Naive thymus-derived CD4-positive, alpha-beta T cell (primary cell): ENCODE measurements around the gene GABRB1. TPM values are rescaled to one million over a fixed set of nuclear protein-coding genes. Genes with fewer than 3 reads are reported as not detected.

ENCODE experiments used
- ATAC-seq: fragments of 150-1000 bp; cut with Tn5 transposase; 2 replicates; pipeline ENCODE4 v1.10.0; 2021; ENCODE audit warnings: mild to moderate bottlenecking, moderate library complexity
- CTCF ChIA-PET: fragments of 350-600 bp; sonication (Branson Sonifier 250); formaldehyde crosslinking; loops from one replicate; lab custom pipeline; 2021; ENCODE audit warnings: antibody characterized with exemption; lab: Charles Lee
- POLR2A ChIA-PET: fragments of 350-600 bp; sonication (Branson Sonifier 250); formaldehyde crosslinking; loops from one replicate; lab custom pipeline; 2021; ENCODE audit warnings: antibody characterized with exemption, inconsistent platforms; lab: Charles Lee
- DNase-seq, 9 donors: peaks; one replicate each; pipeline versions ENCODE4 v3.0.0 to v3.0.0-alpha.2; 2020 to 2022; ENCODE audit warnings: mixed read lengths in 1 of 9
- H3K27ac ChIP-seq: one replicate; pipeline ENCODE4 v1.7.0; 2013; ENCODE audit warnings: mild to moderate bottlenecking, low read depth, low read length, moderate library complexity
- H3K27me3 ChIP-seq, 2 donors: one replicate each; pipeline ENCODE4 v1.7.0; 2013; ENCODE audit warnings: low read length in 2 of 2, mild to moderate bottlenecking in 2 of 2, moderate library complexity in 2 of 2; ENCODE audit not compliant: control insufficient read depth in 2 of 2, insufficient read depth in 2 of 2
- H3K36me3 ChIP-seq, 3 experiments: 1 replicate in 2 of 3; 2 replicates in 1 of 3; pipeline ENCODE4 v1.7.0; 2013; ENCODE audit warnings: low read length in 3 of 3, mild to moderate bottlenecking in 3 of 3, moderate library complexity in 1 of 3; ENCODE audit not compliant: insufficient read depth in 3 of 3, control insufficient read depth in 2 of 3
- H3K4me1 ChIP-seq, 2 donors: one replicate each; pipeline ENCODE4 v1.7.0; 2013; ENCODE audit warnings: low read length in 2 of 2, mild to moderate bottlenecking in 2 of 2, moderate library complexity in 1 of 2; ENCODE audit not compliant: control insufficient read depth in 2 of 2, insufficient read depth in 2 of 2
- H3K4me3 ChIP-seq: 2 replicates; pipeline ENCODE4 v1.7.0; 2013; ENCODE audit warnings: mild to moderate bottlenecking, low read length
- H3K9me3 ChIP-seq, 3 experiments: 1 replicate in 2 of 3; 2 replicates in 1 of 3; pipeline ENCODE4 v1.7.0; 2013; ENCODE audit warnings: low read length in 3 of 3; ENCODE audit not compliant: control insufficient read depth in 2 of 3
- H3K27ac Mint-ChIP-seq, 9 donors: one replicate each; pipeline ENCODE4 v1.8.0; 2020 to 2022; ENCODE audit warnings: mixed read lengths in 9 of 9, mild to moderate bottlenecking in 8 of 9, moderate library complexity in 5 of 9, inconsistent platforms in 2 of 9
- H3K27me3 Mint-ChIP-seq, 5 donors: one replicate each; pipeline ENCODE4 v1.8.0; 2021 to 2022; ENCODE audit warnings: mixed read lengths in 5 of 5, mild to moderate bottlenecking in 1 of 5
- H3K36me3 Mint-ChIP-seq, 5 donors: one replicate each; pipeline ENCODE4 v1.8.0; 2020 to 2022; ENCODE audit warnings: mixed read lengths in 5 of 5, mild to moderate bottlenecking in 3 of 5, inconsistent platforms in 1 of 5
- H3K4me1 Mint-ChIP-seq, 7 donors: one replicate each; pipeline ENCODE4 v1.8.0; 2020 to 2022; ENCODE audit warnings: mixed read lengths in 7 of 7, mild to moderate bottlenecking in 3 of 7, inconsistent platforms in 1 of 7
- H3K4me3 Mint-ChIP-seq, 10 donors: one replicate each; pipeline ENCODE4 v1.8.0; 2020 to 2022; ENCODE audit warnings: mild to moderate bottlenecking in 10 of 10, mixed read lengths in 10 of 10, moderate library complexity in 6 of 10, inconsistent platforms in 2 of 10
- H3K9me3 Mint-ChIP-seq, 11 donors: one replicate each; pipeline ENCODE4 v1.8.0; 2020 to 2022; ENCODE audit warnings: mixed read lengths in 11 of 11, mild to moderate bottlenecking in 4 of 11, inconsistent platforms in 1 of 11, moderate library complexity in 1 of 11
- intact Hi-C, 2 donors: fragments of 100-400 bp; cut with micrococcal nuclease; formaldehyde crosslinking; loops; one replicate each; pipeline ENCODE4 v1.15.1; 2023
- polyA plus RNA-seq, 2 donors: library from polyadenylated mRNA; unstranded; fragments of 300-500 nt; fragmentation: Illumina TruSeq; gene quantifications; one replicate each; pipeline ENCODE4 v1.2.3, GENCODE V29; 2021
- total RNA-seq, 6 experiments: library from RNA in 5 of 6; stranded (reverse) in 5 of 6; gene quantifications; 1 replicate in 5 of 6; 2 replicates in 1 of 6; pipeline ENCODE4 v1.2.3 and lab custom pipeline; 2021 to 2026

The GABRB1 gene
- total and polyA plus RNA-seq, 7 experiments from 2014 or later = not detected

GRCh38 chr4:47120783-47121182 is 89.4 kb downstream of the GABRB1 start:
- ChIA-PET CTCF (interaction anchor here (0.8 kb wide), 1 partner anchor 8 kb away, joined by 3 read pairs; no protein-coding TSS in a partner anchor), POLR2A (no interaction called here)
- no peaks in the 10 kb centered on the region for H3K4me1 ChIP-seq
- H3K36me3 ChIP-seq = no peaks in the 10 kb centered on the region
- H3K9me3 ChIP-seq = no peaks in the 10 kb centered on the region
- Mint-ChIP-seq H3K9me3 (peaks cover 0 to 5% (median 0%) of the 10 kb centered on the region in 11 donors), H3K36me3 (no peaks in the 10 kb centered on the region), H3K27me3 (peaks cover 0 to 15% (median 14%) of the 10 kb centered on the region in 5 donors), H3K4me1 (no peaks in the 10 kb centered on the region), H3K27ac (no peak overlapping the region), H3K4me3 (no peak overlapping the region)
- no peak overlapping the region for H3K27ac ChIP-seq
- ATAC-seq = no peak
- H3K27me3 ChIP-seq = peaks cover 0 to 3% of the 10 kb centered on the region in 2 donors
- no peak overlapping the region for H3K4me3 ChIP-seq
- intact Hi-C loops = loop anchor here (5.0 to 10.0 kb wide), 5 partner anchors 88 to 812 kb away; partner anchors contain the start of gene GABRB1 (in 1 of the 2)
- DNase-seq = no peak

- H3K4me1 Mint-ChIP-seq = no peaks in the 10 kb centered on the region
- DNase-seq = peak in 5 of 9 donors; percentile 14 to 42 (median 24)
- H3K27ac Mint-ChIP-seq = no peak overlapping the region
- ATAC-seq = peak; percentile 67
- intact Hi-C loops = loop anchor here (1.0 to 10.0 kb wide), 7 partner anchors 90 to 810 kb away; partner anchors contain the start of gene GABRB1 (in 1 of the 2)
- CTCF ChIA-PET = no interaction called here
- Histone ChIP-seq H3K27me3 (peaks cover 0 to 2% of the 10 kb centered on the region in 2 donors), H3K9me3 (no peaks in the 10 kb centered on the region), H3K36me3 (no peaks in the 10 kb centered on the region), H3K27ac (no peak overlapping the region), H3K4me3 (no peak overlapping the region), H3K4me1 (no peaks in the 10 kb centered on the region)
- POLR2A ChIA-PET = no interaction called here
- H3K9me3 Mint-ChIP-seq = peaks cover 0 to 5% (median 0%) of the 10 kb centered on the region in 11 donors
- H3K36me3 Mint-ChIP-seq = no peaks in the 10 kb centered on the region
- no peak overlapping the region for H3K4me3 Mint-ChIP-seq
- peaks cover 0 to 18% (median 10%) of the 10 kb centered on the region in 5 donors for H3K27me3 Mint-ChIP-seq
Observed at GRCh38 chr4:47122592-47123291, 91.4 kb downstream of the GABRB1 start.

GRCh38 chr4:47128991-47129390 is 97.6 kb downstream of the GABRB1 start:
- no peaks in the 10 kb centered on the region for H3K27me3 ChIP-seq

GRCh38 chr4:47135210-47135609 is 103.8 kb downstream of the GABRB1 start:
- H3K36me3 Mint-ChIP-seq = no peaks in the 10 kb centered on the region
- Histone ChIP-seq H3K4me3 (no peak overlapping the region), H3K27me3 (peaks cover 0 to 1% of the 10 kb centered on the region in 2 donors), H3K36me3 (no peaks in the 10 kb centered on the region), H3K4me1 (no peaks in the 10 kb centered on the region), H3K9me3 (no peaks in the 10 kb centered on the region), H3K27ac (no peak overlapping the region)
- CTCF ChIA-PET = no interaction called here
- no peak for ATAC-seq
- H3K4me1 Mint-ChIP-seq = no peaks in the 10 kb centered on the region
- POLR2A ChIA-PET = no interaction called here
- intact Hi-C loops = no loop called here
- no peak for DNase-seq
- peaks cover 0 to 3% (median 0%) of the 10 kb centered on the region in 11 donors for H3K9me3 Mint-ChIP-seq
- no peak overlapping the region for H3K4me3 Mint-ChIP-seq
- peaks cover 0 to 12% (median 8%) of the 10 kb centered on the region in 5 donors for H3K27me3 Mint-ChIP-seq
- H3K27ac Mint-ChIP-seq = no peak overlapping the region

More at GRCh38 chr4:47128991-47129390, 97.6 kb downstream of the GABRB1 start:
- H3K9me3 Mint-ChIP-seq = peaks cover 0 to 5% (median 0%) of the 10 kb centered on the region in 11 donors
- H3K36me3 Mint-ChIP-seq = no peaks in the 10 kb centered on the region
- H3K4me3 Mint-ChIP-seq = no peak overlapping the region
- ChIA-PET CTCF (no interaction called here), POLR2A (no interaction called here)
- H3K4me1 Mint-ChIP-seq = no peaks in the 10 kb centered on the region
- Histone ChIP-seq H3K27ac (no peak overlapping the region), H3K36me3 (no peaks in the 10 kb centered on the region), H3K4me3 (no peak overlapping the region), H3K9me3 (no peaks in the 10 kb centered on the region), H3K4me1 (no peaks in the 10 kb centered on the region)
- H3K27ac Mint-ChIP-seq = no peak overlapping the region
- intact Hi-C loops = loop anchor here (10.0 kb wide), 2 partner anchors 294 to 436 kb away; no protein-coding TSS in a partner anchor
- no peak for DNase-seq
- peaks cover 0 to 15% (median 4%) of the 10 kb centered on the region in 5 donors for H3K27me3 Mint-ChIP-seq
- ATAC-seq = no peak

- peaks cover 0 to 3% (median 0%) of the 10 kb centered on the region in 7 donors for H3K4me1 Mint-ChIP-seq
- CTCF ChIA-PET = no interaction called here
- no peak overlapping the region for H3K4me3 Mint-ChIP-seq
- POLR2A ChIA-PET = no interaction called here
- H3K27ac Mint-ChIP-seq = no peak overlapping the region
- no peaks in the 10 kb centered on the region for H3K36me3 ChIP-seq
- H3K27ac ChIP-seq = no peak overlapping the region
- H3K9me3 Mint-ChIP-seq = peaks cover 0 to 4% (median 0%) of the 10 kb centered on the region in 11 donors
- intact Hi-C loops = no loop called here
- ATAC-seq (no peak), DNase-seq (no peak)
- no peak overlapping the region for H3K4me3 ChIP-seq
- H3K27me3 ChIP-seq = peaks cover 0 to 6% of the 10 kb centered on the region in 2 donors
- no peaks in the 10 kb centered on the region for H3K9me3 ChIP-seq
- peaks cover 3 to 33% (median 23%) of the 10 kb centered on the region in 5 donors for H3K27me3 Mint-ChIP-seq
- no peaks in the 10 kb centered on the region for H3K4me1 ChIP-seq
- no peaks in the 10 kb centered on the region for H3K36me3 Mint-ChIP-seq
Observed at GRCh38 chr4:47143261-47143660, 111.9 kb downstream of the GABRB1 start.

GRCh38 chr4:47145630-47146029 is 114.3 kb downstream of the GABRB1 start:
- Mint-ChIP-seq H3K27me3 (peaks cover 3 to 33% (median 23%) of the 10 kb centered on the region in 5 donors), H3K4me3 (no peak overlapping the region), H3K9me3 (peaks cover 0 to 4% (median 0%) of the 10 kb centered on the region in 11 donors), H3K4me1 (peaks cover 0 to 3% (median 0%) of the 10 kb centered on the region in 7 donors), H3K27ac (no peak overlapping the region), H3K36me3 (no peaks in the 10 kb centered on the region)
- H3K4me3 ChIP-seq = no peak overlapping the region
- no peaks in the 10 kb centered on the region for H3K4me1 ChIP-seq
- peaks cover 0 to under 1% of the 10 kb centered on the region in 2 donors for H3K27me3 ChIP-seq
- no peak overlapping the region for H3K27ac ChIP-seq
- POLR2A ChIA-PET = no interaction called here
- H3K36me3 ChIP-seq = no peaks in the 10 kb centered on the region
- no peak for ATAC-seq
- DNase-seq = no peak
- CTCF ChIA-PET = no interaction called here
- H3K9me3 ChIP-seq = no peaks in the 10 kb centered on the region
- intact Hi-C loops = no loop called here
